Activated CD4-positive, alpha-beta memory T cell treated with anti-CD3 and anti-CD28 coated beads, Interleukin-2, amount 10 ng/mL, durations not matched to agents 7 days and 5 days (primary cell): ENCODE measurements around the gene DENND5B. TPM values are rescaled to one million over a fixed set of nuclear protein-coding genes. Genes with fewer than 3 reads are reported as not detected.
"Not testable (repeated sequence)": the region's sequence is repeated elsewhere in the genome, so short reads cannot be mapped to it uniquely, and the experiment has no call there.

Source experiments
- CTCF ChIA-PET: fragments of 350-600 bp; sonication (Branson Sonifier 250); formaldehyde crosslinking; loops from one replicate; lab custom pipeline; 2021; ENCODE audit warnings: antibody characterized with exemption, inconsistent platforms; lab: Charles Lee
- POLR2A ChIA-PET: fragments of 350-600 bp; sonication (Branson Sonifier 250); formaldehyde crosslinking; loops from one replicate; lab custom pipeline; 2021; ENCODE audit warnings: antibody characterized with exemption; lab: Charles Lee
- DNase-seq: peaks from one replicate; pipeline ENCODE4 v3.0.0-alpha.2; 2020
- H3K27ac Mint-ChIP-seq: one replicate; pipeline ENCODE4 v1.8.0; 2021; ENCODE audit warnings: mild to moderate bottlenecking, mixed read lengths
- H3K27me3 Mint-ChIP-seq: one replicate; pipeline ENCODE4 v1.8.0; 2021; ENCODE audit warnings: mixed read lengths
- H3K36me3 Mint-ChIP-seq: one replicate; pipeline ENCODE4 v1.8.0; 2021; ENCODE audit warnings: low read depth, mixed read lengths
- H3K4me1 Mint-ChIP-seq: one replicate; pipeline ENCODE4 v1.8.0; 2021; ENCODE audit warnings: mixed read lengths
- H3K4me3 Mint-ChIP-seq: one replicate; pipeline ENCODE4 v1.8.0; 2021; ENCODE audit warnings: mild to moderate bottlenecking, mixed read lengths
- H3K9me3 Mint-ChIP-seq: one replicate; pipeline ENCODE4 v1.8.0; 2021; ENCODE audit warnings: mixed read lengths
- total RNA-seq, 2 experiments: library from RNA; stranded (reverse); gene quantifications; one replicate each; pipeline ENCODE4 v1.2.3, GENCODE V29; 2021

DENND5B gene
- total RNA-seq, 2 experiments from 2014 or later: 0.35 to 0.81 TPM

- CTCF ChIA-PET: no interaction called here
- H3K27ac Mint-ChIP-seq: no peak overlapping the region
- no peaks in the 10 kb centered on the region for H3K4me1 Mint-ChIP-seq
- no peaks in the 10 kb centered on the region for H3K27me3 Mint-ChIP-seq
- no peaks in the 10 kb centered on the region for H3K36me3 Mint-ChIP-seq
- POLR2A ChIA-PET: no interaction called here
- no peak for DNase-seq
- no peak overlapping the region for H3K4me3 Mint-ChIP-seq
- peaks cover 5% of the 10 kb centered on the region for H3K9me3 Mint-ChIP-seq
Observed at GRCh38 chr12:31612819-31613218, 21.9 kb upstream of the DENND5B start.

DNA sequence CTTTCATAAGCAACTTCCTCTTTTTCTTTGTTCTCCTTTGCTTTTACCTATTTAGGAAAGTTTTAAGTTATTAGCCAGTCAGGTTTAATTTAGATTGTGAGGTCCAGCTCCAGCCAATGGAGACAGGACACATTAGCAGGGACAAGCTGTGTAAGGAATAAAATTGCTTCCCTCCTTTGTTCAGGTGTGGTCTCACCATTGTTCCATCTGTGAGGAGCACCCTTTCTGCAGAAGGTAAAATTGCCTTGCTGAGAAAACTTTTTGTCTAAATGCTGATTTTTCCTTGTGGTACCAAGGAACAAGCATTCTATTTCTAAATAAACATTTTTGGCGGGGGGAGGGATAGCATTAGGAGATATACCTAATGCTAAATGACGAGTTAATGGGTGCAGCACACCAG is 17.4 kb upstream of the DENND5B start:
- POLR2A ChIA-PET, CTCF ChIA-PET, H3K27ac Mint-ChIP-seq, DNase-seq, H3K9me3 Mint-ChIP-seq, H3K4me3 Mint-ChIP-seq, H3K36me3 Mint-ChIP-seq, H3K4me1 Mint-ChIP-seq: not testable (repeated sequence)
- peaks cover 10% of the 10 kb centered on the region for H3K27me3 Mint-ChIP-seq

GRCh38 chr12:31605531-31605930 is 14.6 kb upstream of the DENND5B start:
- Mint-ChIP-seq H3K27me3 (peaks cover 10% of the 10 kb centered on the region), H3K4me1 (no peaks in the 10 kb centered on the region), H3K36me3 (no peaks in the 10 kb centered on the region), H3K9me3 (peaks cover 8% of the 10 kb centered on the region), H3K27ac (no peak overlapping the region), H3K4me3 (no peak overlapping the region)
- ChIA-PET CTCF (no interaction called here), POLR2A (no interaction called here)
- DNase-seq: no peak

DNA sequence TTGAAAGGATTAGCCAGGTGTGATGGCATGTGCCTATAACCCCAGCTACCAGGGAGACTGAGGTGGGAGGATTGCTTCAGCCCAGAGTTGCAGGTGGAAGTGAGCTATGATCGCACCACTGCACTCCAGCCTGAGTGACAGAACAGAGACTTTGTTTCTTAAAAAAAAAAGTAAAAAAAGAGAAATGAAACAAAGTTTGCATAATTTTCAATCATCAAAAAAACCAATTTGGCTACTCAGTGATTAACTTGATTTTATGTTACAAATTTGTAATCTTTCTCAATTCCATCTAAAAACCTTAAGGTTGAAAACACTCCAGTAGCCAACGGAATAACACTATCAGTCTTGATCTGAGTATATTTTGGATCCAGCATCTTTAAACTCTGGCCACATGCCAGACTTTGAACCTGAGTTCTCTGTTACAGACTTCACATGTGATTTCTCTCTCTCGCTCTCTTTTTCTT is 12.6 kb upstream of the DENND5B start:
- no peak for DNase-seq
- Mint-ChIP-seq H3K4me3 (no peak overlapping the region), H3K4me1 (no peaks in the 10 kb centered on the region), H3K27me3 (peaks cover 10% of the 10 kb centered on the region), H3K27ac (no peak overlapping the region), H3K9me3 (peaks cover 8% of the 10 kb centered on the region), H3K36me3 (no peaks in the 10 kb centered on the region)
- CTCF ChIA-PET: interaction anchor here (0.7 kb wide), 1 partner anchor 187 kb away, joined by 3 read pairs; no protein-coding TSS in a partner anchor
- POLR2A ChIA-PET: no interaction called here

GRCh38 chr12:31600750-31601149 is 9.8 kb upstream of the DENND5B start:
- CTCF ChIA-PET: interaction anchor here (0.7 kb wide), 1 partner anchor 252 kb away, joined by 4 read pairs; no protein-coding TSS in a partner anchor

GRCh38 chr12:31600252-31600651 is 9.3 kb upstream of the DENND5B start:
- Mint-ChIP-seq H3K4me3 (no peak overlapping the region), H3K27me3 (peaks cover 11% of the 10 kb centered on the region), H3K9me3 (no peaks in the 10 kb centered on the region), H3K4me1 (no peaks in the 10 kb centered on the region), H3K27ac (no peak overlapping the region), H3K36me3 (no peaks in the 10 kb centered on the region)
- CTCF ChIA-PET: no interaction called here
- no peak for DNase-seq
- POLR2A ChIA-PET: no interaction called here

More at GRCh38 chr12:31600750-31601149, 9.8 kb upstream of the DENND5B start:
- Mint-ChIP-seq H3K27me3 (peaks cover 10% of the 10 kb centered on the region), H3K27ac (no peak overlapping the region), H3K4me3 (no peak overlapping the region), H3K9me3 (no peaks in the 10 kb centered on the region), H3K36me3 (no peaks in the 10 kb centered on the region), H3K4me1 (no peaks in the 10 kb centered on the region)
- no peak for DNase-seq
- POLR2A ChIA-PET: no interaction called here

- H3K36me3 Mint-ChIP-seq: no peaks in the 10 kb centered on the region
- CTCF ChIA-PET: no interaction called here
- POLR2A ChIA-PET: no interaction called here
Observed at GRCh38 chr12:31599053-31599452, 8.1 kb upstream of the DENND5B start.

DNA sequence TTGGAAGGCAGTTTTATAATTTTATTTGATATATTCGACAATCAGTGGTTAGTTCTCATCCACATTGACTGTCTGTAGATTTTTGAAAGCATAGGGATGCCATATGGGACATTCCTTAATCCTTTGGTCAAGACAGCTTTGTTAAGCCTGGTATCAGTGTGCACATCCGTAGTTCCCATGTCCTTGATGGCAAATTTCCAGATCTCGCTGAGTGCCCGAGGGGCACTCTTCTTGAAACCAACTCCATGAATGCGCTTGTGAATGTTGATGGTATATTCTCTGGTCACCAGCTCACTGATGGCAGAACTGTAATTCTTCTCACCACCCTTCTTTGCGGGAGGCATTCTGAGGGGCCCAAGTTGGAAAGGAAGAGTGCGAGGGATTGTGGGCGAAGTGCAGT is 6.1 kb upstream of the DENND5B start:
- ChIA-PET POLR2A (no interaction called here), CTCF (no interaction called here)
- no peaks in the 10 kb centered on the region for H3K9me3 Mint-ChIP-seq
- no peak overlapping the region for H3K4me3 Mint-ChIP-seq
- H3K36me3 Mint-ChIP-seq: no peaks in the 10 kb centered on the region
- no peak for DNase-seq
- H3K4me1 Mint-ChIP-seq: no peaks in the 10 kb centered on the region
- H3K27ac Mint-ChIP-seq: no peak overlapping the region
- H3K27me3 Mint-ChIP-seq: peaks cover 16% of the 10 kb centered on the region

More at GRCh38 chr12:31599053-31599452, 8.1 kb upstream of the DENND5B start:
- no peak for DNase-seq
- Mint-ChIP-seq H3K9me3 (no peaks in the 10 kb centered on the region), H3K4me1 (no peaks in the 10 kb centered on the region), H3K27me3 (peaks cover 6% of the 10 kb centered on the region), H3K27ac (no peak overlapping the region), H3K4me3 (no peak overlapping the region)

DNA sequence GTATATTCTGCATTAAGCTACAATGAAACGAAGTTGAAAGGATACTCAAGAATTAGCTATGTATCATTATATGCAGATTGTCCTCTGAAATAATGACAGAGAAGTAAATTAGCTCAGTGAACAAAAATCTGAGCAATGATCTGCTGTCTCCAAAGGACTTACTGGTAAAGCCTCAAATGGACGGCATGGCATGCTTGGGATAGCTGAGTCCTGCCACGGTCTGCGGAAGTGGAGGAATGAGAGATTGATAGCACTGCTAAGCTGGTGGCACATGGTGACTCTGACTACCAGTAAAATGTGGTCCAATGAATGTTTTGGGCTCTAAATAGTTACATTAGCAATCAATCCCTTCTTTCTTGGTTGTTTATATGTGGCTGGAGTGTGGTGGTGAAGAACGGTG is 3.7 kb upstream of the DENND5B start:
- H3K9me3 Mint-ChIP-seq: no peaks in the 10 kb centered on the region
- H3K27ac Mint-ChIP-seq: no peak overlapping the region
- H3K36me3 Mint-ChIP-seq: no peaks in the 10 kb centered on the region
- ChIA-PET CTCF (no interaction called here), POLR2A (no interaction called here)
- DNase-seq: no peak
- H3K4me3 Mint-ChIP-seq: no peak overlapping the region
- peaks cover 25% of the 10 kb centered on the region for H3K27me3 Mint-ChIP-seq
- peaks cover 8% of the 10 kb centered on the region for H3K4me1 Mint-ChIP-seq

- DNase-seq: no peak
- H3K27me3 Mint-ChIP-seq: peaks cover 52% of the 10 kb centered on the region
- CTCF ChIA-PET: no interaction called here
Observed at GRCh38 chr12:31591380-31591901, 505 bp upstream of the DENND5B start.

DNA sequence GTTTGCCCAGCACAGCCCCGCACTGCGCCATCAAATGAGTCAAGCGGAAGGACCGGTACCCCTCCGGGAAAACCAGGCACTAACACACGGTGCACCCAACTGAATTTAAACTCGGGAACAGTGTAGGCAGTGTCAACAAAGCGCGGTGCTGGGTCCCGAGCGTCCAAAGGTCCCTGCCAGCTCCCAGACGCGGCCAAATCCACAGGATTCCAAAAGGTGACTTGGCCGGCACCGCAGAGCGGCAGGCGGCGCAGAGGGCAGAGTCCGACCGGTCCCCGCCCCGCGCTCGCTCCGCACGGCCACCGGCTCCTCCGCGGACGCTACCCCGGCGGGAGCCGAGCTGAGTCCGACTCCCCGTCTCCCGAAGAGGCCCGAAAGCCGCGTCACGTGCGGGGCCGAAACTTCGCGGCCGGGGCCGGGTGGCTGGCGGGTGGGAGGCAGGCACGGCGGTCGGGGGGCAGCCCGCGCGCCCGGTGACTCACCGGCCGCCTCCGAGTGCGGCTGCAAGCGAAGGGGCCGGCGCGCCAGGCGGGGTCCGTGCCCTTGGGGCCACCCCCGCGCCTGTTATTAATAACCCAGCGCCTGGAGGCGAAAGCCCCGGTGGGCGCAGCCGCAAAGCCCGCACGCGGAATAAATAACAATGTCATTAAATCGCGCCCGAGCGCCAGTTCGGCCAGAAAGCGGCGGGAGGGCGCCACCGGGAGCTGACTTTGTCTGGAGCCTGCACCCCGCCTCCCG is 863 bp downstream of the DENND5B start:
- Mint-ChIP-seq H3K4me3 (peak overlapping the region; percentile 64), H3K27me3 (peaks cover 50% of the 10 kb centered on the region), H3K36me3 (no peaks in the 10 kb centered on the region), H3K4me1 (peaks cover 10% of the 10 kb centered on the region), H3K27ac (no peak overlapping the region), H3K9me3 (no peaks in the 10 kb centered on the region)
- POLR2A ChIA-PET: no interaction called here
- no peak for DNase-seq
- CTCF ChIA-PET: no interaction called here

More at GRCh38 chr12:31591380-31591901, 505 bp upstream of the DENND5B start:
- Mint-ChIP-seq H3K36me3 (no peaks in the 10 kb centered on the region), H3K4me3 (peak overlapping the region; percentile 71), H3K4me1 (peaks cover 10% of the 10 kb centered on the region), H3K27ac (no peak overlapping the region), H3K9me3 (no peaks in the 10 kb centered on the region)
- POLR2A ChIA-PET: interaction anchor here (0.9 kb wide), 1 partner anchor 265 kb away, joined by 3 read pairs; no protein-coding TSS in a partner anchor

DNA sequence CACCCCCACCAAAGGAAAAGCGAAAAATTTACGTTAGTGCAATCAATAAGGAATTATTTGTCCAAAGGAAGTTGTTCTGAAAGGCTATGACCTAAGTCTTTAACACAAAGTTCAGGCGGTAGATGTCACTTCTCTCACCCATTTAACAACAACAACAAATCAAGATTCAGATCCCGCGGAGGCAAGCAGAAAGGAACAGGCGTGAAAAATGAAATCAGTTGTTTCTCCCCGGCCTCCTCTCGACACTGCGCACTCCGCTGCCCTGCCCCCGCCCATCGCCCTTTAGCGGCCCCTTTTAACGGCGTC is 1.4 kb downstream of the DENND5B start:
- CTCF ChIA-PET: no interaction called here
- Mint-ChIP-seq H3K4me3 (peak overlapping the region; percentile 64), H3K36me3 (no peaks in the 10 kb centered on the region), H3K4me1 (peaks cover 10% of the 10 kb centered on the region), H3K27ac (no peak overlapping the region), H3K9me3 (no peaks in the 10 kb centered on the region), H3K27me3 (peaks cover 50% of the 10 kb centered on the region)
- POLR2A ChIA-PET: no interaction called here
- DNase-seq: peak; percentile 17

DNA sequence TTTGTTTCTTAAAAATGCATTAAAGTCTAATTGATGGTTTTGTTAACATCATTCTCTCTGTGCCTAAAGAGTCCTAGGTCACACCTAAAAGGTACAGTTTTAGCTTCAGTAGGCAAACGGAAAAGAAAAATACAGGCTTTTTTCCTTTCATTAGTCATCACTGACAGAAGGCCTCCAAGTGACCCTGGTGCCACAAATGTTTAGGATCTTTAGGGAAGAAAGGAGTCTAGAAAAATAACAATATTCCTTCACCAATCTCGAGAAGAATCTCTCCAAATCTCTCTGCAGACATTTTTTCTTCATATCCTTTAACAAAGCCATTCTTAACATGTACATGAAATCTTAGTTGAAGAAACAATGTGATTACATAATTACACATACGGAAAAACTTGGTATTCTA is 2.0 kb downstream of the DENND5B start:
- Mint-ChIP-seq H3K36me3 (no peaks in the 10 kb centered on the region), H3K27ac (no peak overlapping the region), H3K27me3 (peaks cover 47% of the 10 kb centered on the region), H3K4me3 (no peak overlapping the region), H3K4me1 (peaks cover 10% of the 10 kb centered on the region), H3K9me3 (no peaks in the 10 kb centered on the region)
- DNase-seq: no peak
- ChIA-PET CTCF (no interaction called here), POLR2A (no interaction called here)

DNA sequence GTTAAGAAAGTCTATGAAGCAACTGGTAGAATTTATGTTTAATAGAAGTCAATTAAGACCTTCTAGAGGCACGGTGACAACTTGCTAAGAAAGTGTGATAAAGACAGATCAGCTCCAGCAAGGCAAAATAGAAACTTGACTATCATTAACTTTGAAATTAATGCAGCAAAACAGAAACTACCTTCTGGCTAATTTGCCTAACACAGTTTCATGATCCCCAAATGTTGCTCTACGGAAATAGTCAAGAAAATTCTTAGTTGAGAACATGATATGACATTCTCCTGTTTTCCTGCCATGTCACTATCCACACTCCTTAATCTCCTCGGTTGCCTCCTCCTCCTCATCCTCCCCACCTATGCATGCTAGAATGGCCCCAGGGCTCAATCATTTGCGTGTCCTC is 4.2 kb downstream of the DENND5B start:
- no peaks in the 10 kb centered on the region for H3K9me3 Mint-ChIP-seq
- H3K27ac Mint-ChIP-seq: no peak overlapping the region
- CTCF ChIA-PET: no interaction called here

More for the DNA sequence above, 4.2 kb downstream of the DENND5B start:
- H3K27me3 Mint-ChIP-seq: peaks cover 38% of the 10 kb centered on the region
- POLR2A ChIA-PET: no interaction called here
- no peak overlapping the region for H3K4me3 Mint-ChIP-seq
- H3K4me1 Mint-ChIP-seq: peaks cover 10% of the 10 kb centered on the region
- H3K36me3 Mint-ChIP-seq: no peaks in the 10 kb centered on the region
- no peak for DNase-seq
